GM06990 (cell line): ENCODE measurements around the gene ANXA8.
"Not testable (repeated sequence)": the region's sequence is repeated elsewhere in the genome, so short reads cannot be mapped to it uniquely, and the experiment has no call there.

Experiments
- DNase-seq: peaks from one replicate; pipeline ENCODE4 v3.0.0-alpha.2; 2011; ENCODE audit not compliant: insufficient read length; ENCODE audit errors: extremely low read depth
- H3K27me3 ChIP-seq: replicated peaks from 2 replicates; pipeline ENCODE4 v1.6.0; 2011; ENCODE audit warnings: low read length; ENCODE audit not compliant: control insufficient read depth, insufficient read depth
- H3K36me3 ChIP-seq: 2 replicates; pipeline ENCODE4 v1.5.1; 2011; ENCODE audit warnings: low read length; ENCODE audit not compliant: control insufficient read depth, insufficient read depth
- H3K4me3 ChIP-seq: replicated peaks from 2 replicates; pipeline ENCODE4 v1.5.1; 2011; ENCODE audit warnings: low read depth, mild to moderate bottlenecking, control low read depth, low read length

ANXA8 gene, protein sequence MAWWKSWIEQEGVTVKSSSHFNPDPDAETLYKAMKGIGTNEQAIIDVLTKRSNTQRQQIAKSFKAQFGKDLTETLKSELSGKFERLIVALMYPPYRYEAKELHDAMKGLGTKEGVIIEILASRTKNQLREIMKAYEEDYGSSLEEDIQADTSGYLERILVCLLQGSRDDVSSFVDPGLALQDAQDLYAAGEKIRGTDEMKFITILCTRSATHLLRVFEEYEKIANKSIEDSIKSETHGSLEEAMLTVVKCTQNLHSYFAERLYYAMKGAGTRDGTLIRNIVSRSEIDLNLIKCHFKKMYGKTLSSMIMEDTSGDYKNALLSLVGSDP

GRCh38 chr10:47483923-47484322 lies at the start of gene ANXA8:
ANXA8 (minus strand) TSS chr10:47484115; CDS start chr10:47483933, 182 bp downstream.
- H3K36me3 ChIP-seq, H3K27me3 ChIP-seq, DNase-seq, H3K4me3 ChIP-seq: not testable (repeated sequence)

DNA sequence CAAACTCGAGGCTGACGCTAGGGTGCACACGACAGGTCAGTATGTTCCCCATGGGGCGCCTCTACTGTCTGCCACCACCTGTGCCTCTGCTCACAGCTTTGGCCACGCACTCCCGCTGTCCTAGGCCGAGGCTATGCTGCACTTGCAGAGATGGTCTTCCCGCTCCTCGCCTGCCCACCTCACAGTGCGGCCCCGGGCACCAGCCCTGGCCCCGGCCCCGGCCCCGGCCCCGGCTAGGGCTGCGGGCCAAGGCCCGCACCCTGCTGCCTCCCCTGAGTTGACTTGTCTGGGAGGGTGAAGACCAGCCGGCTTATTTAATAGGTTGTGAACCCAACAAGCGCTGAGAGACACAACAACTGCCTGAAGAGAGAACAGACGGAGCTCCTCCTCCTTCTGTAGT lies 39.6 kb upstream of the ANXA8 start, which contains the start of gene AGAP9:
Gene AGAP9, minus strand, starts transcription at position 164 of the 400 bp plus-strand sequence. Its CDS starts 112 bp downstream, at position 52.
- H3K36me3 ChIP-seq, H3K4me3 ChIP-seq, H3K27me3 ChIP-seq: not testable (repeated sequence)

DNA sequence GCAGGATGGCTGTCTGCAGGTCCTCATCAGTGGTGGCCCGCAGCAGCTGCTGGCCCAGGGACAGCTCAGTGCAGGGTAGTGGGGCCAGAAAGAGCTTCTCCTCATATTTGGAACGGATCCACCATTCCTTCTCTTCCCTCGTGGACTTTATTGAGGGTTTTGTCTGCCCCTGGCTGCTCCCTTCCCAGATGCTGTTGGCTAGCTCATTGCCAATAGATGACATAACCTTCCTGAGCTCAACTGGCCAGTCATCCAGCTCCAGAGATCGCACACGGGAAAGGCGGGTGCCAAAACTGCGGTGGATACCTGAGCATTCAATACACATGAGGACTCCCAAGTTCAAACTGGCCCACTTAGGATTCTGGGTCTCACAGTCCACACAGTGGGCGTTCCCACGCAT lies 18.4 kb upstream of the ANXA8 start:
- H3K36me3 ChIP-seq, H3K27me3 ChIP-seq, H3K4me3 ChIP-seq: not testable (repeated sequence)

More for the DNA sequence above, 39.6 kb upstream of the ANXA8 start, which contains the start of gene AGAP9:
- DNase-seq: not testable (repeated sequence)

GRCh38 chr10:47494226-47494625 lies 10.3 kb upstream of the ANXA8 start:
- H3K27me3 ChIP-seq, DNase-seq, H3K36me3 ChIP-seq, H3K4me3 ChIP-seq: not testable (repeated sequence)

More for the DNA sequence above, 18.4 kb upstream of the ANXA8 start:
- not testable (repeated sequence) for DNase-seq

DNA sequence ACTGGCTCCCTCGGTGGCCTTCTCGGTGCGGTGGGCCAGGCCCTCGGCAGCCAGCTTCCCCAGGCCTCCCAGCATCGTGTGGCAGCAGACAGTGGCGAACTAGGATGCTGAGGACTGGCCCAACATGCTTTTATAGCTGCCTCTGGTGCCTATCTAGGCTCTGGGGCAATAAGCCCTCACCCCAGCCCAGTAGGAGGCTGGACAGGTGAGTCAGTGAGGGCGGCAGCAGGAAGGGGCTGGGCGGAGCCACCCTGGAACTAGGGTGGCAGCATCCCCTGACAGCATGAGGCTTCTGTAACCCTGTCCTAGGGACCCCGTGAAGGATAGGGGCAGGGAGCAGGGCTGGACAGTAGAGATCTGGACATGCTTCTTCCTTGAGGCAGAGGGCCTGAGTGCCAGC lies 7.7 kb upstream of the ANXA8 start, which contains the start of gene FAM25G:
Gene FAM25G, minus strand, starts transcription at position 101 of the 400 bp plus-strand sequence. Its CDS starts 26 bp downstream, at position 75.
- H3K4me3 ChIP-seq, H3K27me3 ChIP-seq: not testable (repeated sequence)

GRCh38 chr10:47489630-47490029 lies 5.7 kb upstream of the ANXA8 start:
- H3K36me3 ChIP-seq, H3K27me3 ChIP-seq, DNase-seq, H3K4me3 ChIP-seq: not testable (repeated sequence)

More for the DNA sequence above, 7.7 kb upstream of the ANXA8 start, which contains the start of gene FAM25G:
- not testable (repeated sequence) for DNase-seq, H3K36me3 ChIP-seq

DNA sequence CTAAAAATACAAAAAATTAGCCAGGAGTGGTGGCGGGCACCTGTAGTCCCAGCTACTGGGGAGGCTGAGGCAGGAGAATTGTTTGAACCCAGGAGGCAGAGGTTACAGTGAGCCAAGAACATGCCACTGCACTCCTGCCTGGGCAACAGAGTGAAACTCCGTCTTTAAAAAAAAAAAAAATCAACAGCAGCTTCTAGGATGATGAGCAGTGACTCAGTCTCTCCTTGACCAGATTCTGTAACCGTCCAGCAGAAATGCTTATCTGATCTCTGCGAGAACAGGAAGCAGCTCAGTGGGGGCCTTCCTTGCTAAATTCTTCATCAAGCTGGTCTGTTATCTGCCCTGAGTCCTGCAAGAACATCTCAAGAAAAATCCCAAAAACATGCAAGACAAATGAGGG lies 2.0 kb upstream of the ANXA8 start:
- not testable (repeated sequence) for H3K4me3 ChIP-seq, H3K36me3 ChIP-seq, H3K27me3 ChIP-seq, DNase-seq

DNA sequence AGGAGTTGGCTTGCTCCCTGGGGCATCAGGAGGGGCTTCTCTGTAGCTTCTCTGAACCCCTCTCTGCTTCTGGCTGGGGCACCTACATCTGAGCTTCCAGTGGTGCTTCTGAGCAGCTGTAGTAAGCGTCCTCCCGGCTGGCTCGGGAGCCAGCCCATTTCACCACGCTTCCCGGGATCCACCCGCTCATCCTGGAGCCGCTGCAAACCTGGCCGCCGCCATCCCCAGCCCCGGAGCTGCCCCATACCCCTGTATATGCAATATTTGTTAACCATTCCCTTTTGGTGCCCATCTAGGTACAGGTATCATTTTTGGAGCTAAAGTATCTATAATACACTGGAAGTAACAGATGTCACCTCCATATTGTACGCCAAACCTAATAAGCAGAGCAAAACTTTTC lies 871 bp upstream of the ANXA8 start:
- not testable (repeated sequence) for H3K27me3 ChIP-seq, DNase-seq, H3K36me3 ChIP-seq, H3K4me3 ChIP-seq

GRCh38 chr10:47482367-47482766 lies 1.5 kb downstream of the ANXA8 start:
- H3K4me3 ChIP-seq, H3K36me3 ChIP-seq, DNase-seq: not testable (repeated sequence)

GRCh38 chr10:47481768-47482181 lies 2.1 kb downstream of the ANXA8 start:
- DNase-seq: not testable (repeated sequence)

More at GRCh38 chr10:47482367-47482766, 1.5 kb downstream of the ANXA8 start:
- H3K27me3 ChIP-seq: not testable (repeated sequence)

GRCh38 chr10:47481182-47481766 lies 2.6 kb downstream of the ANXA8 start:
- H3K36me3 ChIP-seq, H3K4me3 ChIP-seq, DNase-seq, H3K27me3 ChIP-seq: not testable (repeated sequence)

More at GRCh38 chr10:47481768-47482181, 2.1 kb downstream of the ANXA8 start:
- not testable (repeated sequence) for H3K36me3 ChIP-seq, H3K4me3 ChIP-seq, H3K27me3 ChIP-seq

- not testable (repeated sequence) for H3K27me3 ChIP-seq, H3K4me3 ChIP-seq, H3K36me3 ChIP-seq, DNase-seq
These were observed 3.8 kb downstream of the ANXA8 start for GRCh38 chr10:47480133-47480532.

DNA sequence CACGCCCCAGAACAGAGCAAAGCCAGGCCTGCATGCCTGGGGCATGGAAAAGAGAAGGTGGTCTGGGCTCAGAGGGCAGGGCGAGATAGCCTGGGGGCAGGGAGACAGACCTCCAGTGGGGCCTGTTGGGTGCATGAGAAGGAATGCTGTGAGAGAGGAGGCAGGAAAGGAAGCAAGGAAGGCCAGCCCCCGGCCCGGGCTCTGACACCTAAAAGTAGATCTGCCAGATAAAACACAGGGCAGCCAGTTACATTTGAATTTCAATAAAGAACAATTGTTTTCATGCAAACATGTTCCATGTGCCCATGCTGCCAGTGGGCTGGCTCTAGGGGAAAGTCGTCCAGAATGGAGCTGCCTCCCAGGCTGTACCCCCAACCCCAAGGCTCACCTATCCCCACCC lies 5.8 kb downstream of the ANXA8 start:
- not testable (repeated sequence) for H3K36me3 ChIP-seq, DNase-seq, H3K4me3 ChIP-seq

GRCh38 chr10:47477078-47477477 lies 6.8 kb downstream of the ANXA8 start:
- not testable (repeated sequence) for H3K4me3 ChIP-seq, DNase-seq, H3K27me3 ChIP-seq, H3K36me3 ChIP-seq

More for the DNA sequence above, 5.8 kb downstream of the ANXA8 start:
- H3K27me3 ChIP-seq: not testable (repeated sequence)
